GM18502 (cell line): ENCODE data around the gene PRKCH.

Experiments used
- ATAC-seq: cut with Tn5 transposase; IDR thresholded peaks from one replicate; pipeline ENCODE4 v1.9.1; 2021; ENCODE audit warnings: mild to moderate bottlenecking; ENCODE audit not compliant: unreplicated experiment, poor library complexity

Gene PRKCH

GRCh38 chr14:61417883-61418455, 96.6 kb downstream of the PRKCH start:
- ATAC-seq, result no peak

- no peak for ATAC-seq
Measured at GRCh38 chr14:61418746-61419145, 97.4 kb downstream of the PRKCH start.

GRCh38 chr14:61419201-61419600, 97.8 kb downstream of the PRKCH start:
- ATAC-seq, result no peak

- ATAC-seq, result no peak
Measured at GRCh38 chr14:61420326-61420725, 98.9 kb downstream of the PRKCH start.

- no peak for ATAC-seq
Measured at GRCh38 chr14:61421212-61421923, 100.0 kb downstream of the PRKCH start.

- ATAC-seq, result no peak
Measured at GRCh38 chr14:61426048-61426447, 104.7 kb downstream of the PRKCH start.

GRCh38 chr14:61428261-61428660, 106.9 kb downstream of the PRKCH start:
- no peak for ATAC-seq

- no peak for ATAC-seq
Measured at GRCh38 chr14:61429316-61429715, 107.9 kb downstream of the PRKCH start.

GRCh38 chr14:61430066-61430757, 108.8 kb downstream of the PRKCH start:
- no peak for ATAC-seq

- ATAC-seq, result no peak
Measured at GRCh38 chr14:61433169-61433568, 111.8 kb downstream of the PRKCH start.

- ATAC-seq, result no peak
Measured at GRCh38 chr14:61433828-61434227, 112.4 kb downstream of the PRKCH start.

- no peak for ATAC-seq
Measured at GRCh38 chr14:61434311-61434710, 112.9 kb downstream of the PRKCH start.

GRCh38 chr14:61435563-61436337, 114.4 kb downstream of the PRKCH start:
- ATAC-seq, result no peak

- ATAC-seq, result no peak
Measured at GRCh38 chr14:61437381-61437780, 116.0 kb downstream of the PRKCH start.

- no peak for ATAC-seq
Measured at GRCh38 chr14:61438036-61438435, 116.7 kb downstream of the PRKCH start.

- no peak for ATAC-seq
Measured at GRCh38 chr14:61438497-61438859, 117.1 kb downstream of the PRKCH start.

- no peak for ATAC-seq
Measured at GRCh38 chr14:61438860-61439765, 117.7 kb downstream of the PRKCH start.

GRCh38 chr14:61439779-61440418, 118.5 kb downstream of the PRKCH start:
- no peak for ATAC-seq

GRCh38 chr14:61443481-61443880, 122.1 kb downstream of the PRKCH start:
- no peak for ATAC-seq
